ENCODE data around the gene CACNA2D3. TPM values are rescaled to one million over a fixed set of nuclear protein-coding genes. Genes with fewer than 3 reads are reported as not detected.
A peak's percentile ranks its signal among the peaks of the same experiment; 100 is the strongest.

Gene CACNA2D3
- total RNA-seq, 1 donor from 2014 or later: 0.10 TPM

- DNase-seq (ENCODE audit: low spot score) (no peak), ATAC-seq (no peak)
Measured at GRCh38 chr3:54168451-54168850, 46.1 kb downstream of the CACNA2D3 start.

GRCh38 chr3:54169524-54169923 is 47.2 kb downstream of the CACNA2D3 start:
- no peak for DNase-seq (ENCODE audit: low spot score)
- ATAC-seq: no peak

GRCh38 chr3:54171509-54171908 is 49.2 kb downstream of the CACNA2D3 start:
- no peak for ATAC-seq

GRCh38 chr3:54171951-54172350 is 49.6 kb downstream of the CACNA2D3 start:
- ATAC-seq: no peak
- no peak for DNase-seq (ENCODE audit: low spot score)

More at GRCh38 chr3:54171509-54171908, 49.2 kb downstream of the CACNA2D3 start:
- no peak for DNase-seq (ENCODE audit: low spot score)

GRCh38 chr3:54173371-54173770 is 51.0 kb downstream of the CACNA2D3 start:
- DNase-seq (ENCODE audit: low spot score) (no peak), ATAC-seq (no peak)

GRCh38 chr3:54176106-54176505 is 53.8 kb downstream of the CACNA2D3 start:
- ATAC-seq: no peak

GRCh38 chr3:54177816-54178215 is 55.5 kb downstream of the CACNA2D3 start:
- DNase-seq (ENCODE audit: low spot score): no peak

More at GRCh38 chr3:54176106-54176505, 53.8 kb downstream of the CACNA2D3 start:
- no peak for DNase-seq (ENCODE audit: low spot score)

GRCh38 chr3:54178376-54178775 is 56.0 kb downstream of the CACNA2D3 start:
- DNase-seq (ENCODE audit: low spot score) (no peak), ATAC-seq (no peak)

More at GRCh38 chr3:54177816-54178215, 55.5 kb downstream of the CACNA2D3 start:
- no peak for ATAC-seq

GRCh38 chr3:54180921-54181320 is 58.6 kb downstream of the CACNA2D3 start:
- no peak for DNase-seq (ENCODE audit: low spot score)

GRCh38 chr3:54182242-54182641 is 59.9 kb downstream of the CACNA2D3 start:
- DNase-seq (ENCODE audit: low spot score): no peak

More at GRCh38 chr3:54180921-54181320, 58.6 kb downstream of the CACNA2D3 start:
- ATAC-seq: no peak

GRCh38 chr3:54185740-54186139 is 63.4 kb downstream of the CACNA2D3 start:
- no peak for DNase-seq (ENCODE audit: low spot score)
- no peak for ATAC-seq

More at GRCh38 chr3:54182242-54182641, 59.9 kb downstream of the CACNA2D3 start:
- ATAC-seq: no peak

- DNase-seq (ENCODE audit: low spot score): no peak
- ATAC-seq: peak; percentile 88
Measured at GRCh38 chr3:54188176-54188791, 65.9 kb downstream of the CACNA2D3 start.

GRCh38 chr3:54191220-54191619 is 68.9 kb downstream of the CACNA2D3 start:
- ATAC-seq: no peak
- no peak for DNase-seq (ENCODE audit: low spot score)

- ATAC-seq (no peak), DNase-seq (ENCODE audit: low spot score) (no peak)
Measured at GRCh38 chr3:54192026-54192425, 69.7 kb downstream of the CACNA2D3 start.

- ATAC-seq: no peak
Measured at GRCh38 chr3:54193093-54193492, 70.7 kb downstream of the CACNA2D3 start.

GRCh38 chr3:54196360-54196991 is 74.1 kb downstream of the CACNA2D3 start:
- ATAC-seq (no peak), DNase-seq (ENCODE audit: low spot score) (no peak)

More at GRCh38 chr3:54193093-54193492, 70.7 kb downstream of the CACNA2D3 start:
- no peak for DNase-seq (ENCODE audit: low spot score)

- ATAC-seq: no peak
Measured at GRCh38 chr3:54197509-54197908, 75.2 kb downstream of the CACNA2D3 start.

GRCh38 chr3:54198556-54198955 is 76.2 kb downstream of the CACNA2D3 start:
- ATAC-seq (no peak), DNase-seq (ENCODE audit: low spot score) (no peak)

More at GRCh38 chr3:54197509-54197908, 75.2 kb downstream of the CACNA2D3 start:
- no peak for DNase-seq (ENCODE audit: low spot score)

GRCh38 chr3:54202054-54202453 is 79.7 kb downstream of the CACNA2D3 start:
- ATAC-seq: no peak
- DNase-seq (ENCODE audit: low spot score): no peak

GRCh38 chr3:54202651-54203248 is 80.4 kb downstream of the CACNA2D3 start:
- DNase-seq (ENCODE audit: low spot score): no peak
- no peak for ATAC-seq

- ATAC-seq: no peak
Measured at GRCh38 chr3:54206874-54207273, 84.5 kb downstream of the CACNA2D3 start.

GRCh38 chr3:54211097-54211496 is 88.7 kb downstream of the CACNA2D3 start:
- DNase-seq (ENCODE audit: low spot score): no peak
- ATAC-seq: no peak

More at GRCh38 chr3:54206874-54207273, 84.5 kb downstream of the CACNA2D3 start:
- DNase-seq (ENCODE audit: low spot score): no peak

Measured in left lobe of liver (tissue), 2 donors.